Gastrocnemius medialis (tissue), 4 donors: ENCODE data around the gene ARSB. TPM values are rescaled to one million over a fixed set of nuclear protein-coding genes. Genes with fewer than 3 reads are reported as not detected.
"Not testable (repeated sequence)": the region's sequence is repeated elsewhere in the genome, so short reads cannot be mapped to it uniquely, and the experiment has no call there.

Experiments used
- ATAC-seq, 2 donors: fragments of 150-250 bp; one replicate each; pipeline ENCODE4 v1.9.1; 2016
- DNase-seq, 2 donors: peaks; one replicate each; pipeline ENCODE4 v3.0.0-alpha.2; 2019
- H3K27ac ChIP-seq, 4 donors: fragments of 200-600 bp; sonication (generic); 1 replicate in 1 of 4; 2 replicates in 3 of 4; pipeline ENCODE4 v1.5.1; 2016 to 2018; ENCODE audit warnings: mild to moderate bottlenecking in 2 of 4, moderate library complexity in 1 of 4
- H3K27me3 ChIP-seq, 3 donors: fragments of 200-600 bp; sonication (generic) in 2 of 3; 1 replicate in 1 of 3; 2 replicates in 2 of 3; pipeline versions ENCODE4 v1.5.1 to v1.6.0; 2016 to 2019; ENCODE audit warnings: mild to moderate bottlenecking in 1 of 3, moderate library complexity in 1 of 3
- H3K36me3 ChIP-seq, 2 donors: fragments of 200-600 bp; sonication (generic) in 1 of 2; one replicate each; pipeline ENCODE4 v1.5.1; 2017 to 2018
- H3K4me1 ChIP-seq, 2 donors: fragments of 200-600 bp; sonication (generic) in 1 of 2; one replicate each; pipeline ENCODE4 v1.5.1; 2016 to 2017; ENCODE audit warnings: mild to moderate bottlenecking in 2 of 2
- H3K4me3 ChIP-seq, 4 donors: fragments of 200-600 bp; sonication (generic) in 3 of 4; 1 replicate in 1 of 4; 2 replicates in 3 of 4; pipeline ENCODE4 v1.5.1; 2016 to 2019; ENCODE audit warnings: mild to moderate bottlenecking in 2 of 4
- H3K9me3 ChIP-seq, 3 donors: fragments of 200-600 bp; sonication (generic) in 2 of 3; 1 replicate in 1 of 3; 2 replicates in 2 of 3; pipeline ENCODE4 v1.5.1; 2016 to 2019
- CTCF ChIP-seq, 5 experiments: fragments of 450-650 bp in 3 of 5; fragments of 200-600 bp in 2 of 5; sonication (generic) in 2 of 5; IDR thresholded peaks in 4 of 5; conservative IDR thresholded peaks in 1 of 5; 1 replicate in 4 of 5; 2 replicates in 1 of 5; pipeline ENCODE4 v1.5.1; 2016 to 2019; ENCODE audit warnings: antibody characterized with exemption in 5 of 5, mild to moderate bottlenecking in 3 of 5, moderate library complexity in 3 of 5
- POLR2A ChIP-seq, 2 donors: fragments of 450-650 bp; IDR thresholded peaks; one replicate each; pipeline ENCODE4 v1.6.1; 2017; ENCODE audit warnings: antibody characterized with exemption in 2 of 2, mild to moderate bottlenecking in 2 of 2, moderate library complexity in 2 of 2
- in situ Hi-C, 4 donors: fragments of 200-750 bp; cut with MboI; loops; one replicate each; pipeline versions ENCODE4 v1.15.0 to v1.8.0; 2017; ENCODE audit warnings: low sequenced_read_pairs in 4 of 4
- intact Hi-C: fragments of 100-400 bp; cut with DNase I; formaldehyde crosslinking; loops from one replicate; pipeline ENCODE4 v1.15.1; 2023; ENCODE audit warnings: low total_unique reads
- total RNA-seq, 4 donors: library from RNA; depleted of rRNA; stranded (reverse); fragments of >200 nt; gene quantifications; one replicate each; pipeline versions ENCODE4 v1.1.0 to v1.2.3, GENCODE V29; 2016

ARSB gene
- total RNA-seq, 4 donors from 2014 or later, result 3.2 to 8.3 (median 5.1) TPM

DNA sequence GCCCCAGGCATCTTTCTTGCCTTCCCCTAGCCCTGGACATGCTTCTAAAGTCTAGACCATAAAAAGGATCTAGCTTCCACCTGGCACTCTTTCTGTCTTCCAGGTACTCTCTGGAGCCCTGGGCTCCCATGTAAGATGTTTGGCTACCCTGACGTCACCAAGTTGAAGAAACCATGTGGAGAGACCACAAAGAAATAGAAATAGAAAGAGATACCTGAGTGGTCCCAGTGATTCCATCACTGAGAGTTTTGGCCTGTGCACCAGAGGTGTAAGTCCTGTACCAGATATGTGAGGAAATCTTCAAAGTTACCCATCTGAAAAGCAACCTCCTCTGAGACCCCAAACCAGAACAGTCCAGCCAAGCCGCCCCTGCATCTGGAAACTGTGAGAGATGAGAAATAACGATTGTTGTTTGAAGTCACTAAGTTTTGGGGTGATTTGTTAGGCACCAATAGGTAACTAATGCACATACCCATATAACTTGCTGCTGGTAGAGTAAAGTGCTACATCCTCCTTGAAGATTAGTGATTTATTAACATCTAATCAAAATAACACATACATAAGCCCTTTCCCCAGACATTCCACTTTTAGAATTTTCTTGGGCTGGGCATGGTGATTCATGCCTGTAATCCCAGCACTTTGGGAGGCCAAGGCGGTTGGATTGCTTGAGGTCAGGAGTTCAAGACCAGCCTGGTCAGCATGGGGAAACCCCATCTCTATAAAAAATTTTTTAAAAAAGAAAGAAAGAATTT lies 250.8 kb downstream of the ARSB start:
- no peaks in the 10 kb centered on the region for H3K36me3 ChIP-seq
- ATAC-seq, result no peak

DNA sequence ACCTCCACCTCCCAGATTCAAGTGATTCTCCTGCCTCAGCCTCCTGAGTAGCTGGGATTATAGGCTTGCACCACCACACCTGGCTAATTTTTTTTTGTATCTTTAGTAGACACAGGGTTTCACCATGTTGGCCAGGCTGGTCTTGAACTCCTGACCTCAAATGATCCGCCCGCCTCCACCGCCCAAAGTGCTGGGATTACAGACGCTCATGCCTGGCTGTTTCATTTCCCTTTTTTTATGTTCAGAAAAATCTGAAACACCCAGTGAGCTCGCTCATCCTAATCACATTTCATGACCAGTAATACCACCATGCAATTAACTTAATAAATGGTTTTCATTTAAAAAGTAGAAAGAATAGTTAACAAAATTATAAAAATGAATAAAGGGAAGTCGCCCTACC lies 252.4 kb downstream of the ARSB start:
- H3K4me1 ChIP-seq, ATAC-seq, H3K9me3 ChIP-seq, in situ Hi-C loops, H3K27ac ChIP-seq, H3K4me3 ChIP-seq, H3K36me3 ChIP-seq, DNase-seq, H3K27me3 ChIP-seq, intact Hi-C loops: not testable (repeated sequence)

More for the DNA sequence above, 250.8 kb downstream of the ARSB start:
- H3K9me3 ChIP-seq, result no peaks in the 10 kb centered on the region
- TF ChIP-seq CTCF (IDR thresholded peaks at IDR 0.05 in 4 of 5, conservative IDR thresholded peaks at IDR 0.05 in 1 of 5) (no peak), POLR2A (IDR thresholded peaks at IDR 0.05) (no peak)
- intact Hi-C loops (no loop called here), in situ Hi-C loops (no loop called here)
- no peaks in the 10 kb centered on the region for H3K4me1 ChIP-seq
- H3K27me3 ChIP-seq, result no peaks in the 10 kb centered on the region
- no peak for DNase-seq
- no peak overlapping the region for H3K4me3 ChIP-seq
- no peak overlapping the region for H3K27ac ChIP-seq

DNA sequence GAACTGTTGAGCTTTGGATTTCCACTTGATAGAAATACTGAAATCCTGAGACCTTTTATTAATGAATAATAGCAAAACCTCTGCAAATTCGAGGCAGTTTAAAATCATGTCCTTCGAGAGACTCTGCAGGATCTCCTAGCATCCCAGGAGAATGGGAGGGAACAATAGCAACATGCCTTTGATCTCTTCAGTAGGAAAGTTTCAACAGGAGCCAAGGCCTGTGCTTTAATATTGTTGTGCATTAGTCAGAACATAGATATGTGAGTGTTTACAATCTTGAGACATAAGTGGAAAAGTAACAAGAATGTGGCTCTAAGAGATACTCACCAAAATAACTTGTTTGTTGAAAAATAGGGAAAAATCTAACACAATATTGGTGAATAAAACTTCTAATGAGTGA lies 253.2 kb downstream of the ARSB start:
- Histone ChIP-seq H3K27me3 (no peaks in the 10 kb centered on the region), H3K9me3 (no peaks in the 10 kb centered on the region), H3K4me1 (no peaks in the 10 kb centered on the region), H3K4me3 (no peak overlapping the region), H3K27ac (no peak overlapping the region), H3K36me3 (no peaks in the 10 kb centered on the region)
- no peak for TF ChIP-seq CTCF (IDR thresholded peaks at IDR 0.05 in 4 of 5, conservative IDR thresholded peaks at IDR 0.05 in 1 of 5)
- TF ChIP-seq POLR2A (IDR thresholded peaks at IDR 0.05), result no peak
- in situ Hi-C loops (no loop called here), intact Hi-C loops (no loop called here)
- ATAC-seq, result no peak
- no peak for DNase-seq

DNA sequence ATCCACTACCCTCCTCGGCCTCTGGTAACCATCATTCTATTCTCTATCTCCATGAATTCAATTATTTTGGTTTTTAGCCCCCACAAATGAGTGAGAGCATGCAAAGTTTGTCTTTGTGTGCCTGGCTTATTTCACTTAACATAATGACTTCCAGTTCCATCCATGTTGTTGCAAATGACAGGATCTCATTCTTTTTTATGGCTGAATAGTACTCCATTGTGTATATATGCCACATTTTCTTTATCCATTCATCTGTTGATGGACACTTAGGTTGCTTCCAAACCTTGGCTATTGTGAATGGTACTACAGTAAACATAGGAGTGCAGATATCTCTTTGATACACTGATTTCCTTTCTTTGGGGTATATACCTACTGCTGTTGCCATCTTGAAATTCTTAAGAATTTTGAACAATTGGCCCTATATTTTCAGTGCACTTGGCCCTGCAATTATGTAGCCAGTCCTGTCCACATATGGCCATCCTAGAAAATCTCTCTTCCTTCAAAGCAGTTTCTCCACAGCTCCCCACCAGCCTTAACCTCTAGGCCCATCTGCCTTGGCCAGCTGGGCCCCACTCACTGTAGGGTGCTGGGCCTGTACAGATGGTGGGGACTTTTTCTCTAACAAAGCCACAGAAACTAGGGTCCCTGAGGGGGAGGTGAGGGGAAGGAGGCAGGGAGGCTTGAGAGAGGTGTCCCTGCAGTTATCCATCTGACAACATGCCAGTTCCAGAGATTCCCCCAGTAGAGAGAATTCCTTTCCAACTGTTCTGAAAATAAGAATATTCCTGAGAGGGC lies 254.6 kb downstream of the ARSB start:
- intact Hi-C loops (no loop called here), in situ Hi-C loops (no loop called here)
- Histone ChIP-seq H3K4me1 (no peaks in the 10 kb centered on the region), H3K4me3 (no peak overlapping the region), H3K27me3 (no peaks in the 10 kb centered on the region), H3K27ac (no peak overlapping the region), H3K9me3 (no peaks in the 10 kb centered on the region), H3K36me3 (no peaks in the 10 kb centered on the region)
- TF ChIP-seq CTCF (IDR thresholded peaks at IDR 0.05 in 4 of 5, conservative IDR thresholded peaks at IDR 0.05 in 1 of 5), result no peak
- TF ChIP-seq POLR2A (IDR thresholded peaks at IDR 0.05), result no peak
- ATAC-seq, result no peak
- DNase-seq, result no peak
